Measurements from ENCODE around the gene SOCS1.
"Not testable (repeated sequence)": the region's sequence is repeated elsewhere in the genome, so short reads cannot be mapped to it uniquely, and the experiment has no call there.

The SOCS1 gene

GRCh38 chr16:11224096-11224893, 31.7 kb downstream of the SOCS1 start:
- DNase-seq, result peak; percentile 86

- not testable (repeated sequence) for DNase-seq
These were observed 35.5 kb downstream of the SOCS1 start for GRCh38 chr16:11220507-11220906.

GRCh38 chr16:11219178-11219577, 36.8 kb downstream of the SOCS1 start:
- DNase-seq, result no peak

- DNase-seq, result no peak
These were observed 37.4 kb downstream of the SOCS1 start for GRCh38 chr16:11218604-11218962.

- DNase-seq, result no peak
These were observed 38.1 kb downstream of the SOCS1 start for GRCh38 chr16:11217651-11218603.

GRCh38 chr16:11215935-11216556, 40.0 kb downstream of the SOCS1 start:
- no peak for DNase-seq

- DNase-seq, result no peak
These were observed 42.2 kb downstream of the SOCS1 start for GRCh38 chr16:11213799-11214198.

- DNase-seq, result no peak
These were observed 42.6 kb downstream of the SOCS1 start for GRCh38 chr16:11213373-11213772.

GRCh38 chr16:11212798-11213196, 43.2 kb downstream of the SOCS1 start:
- DNase-seq, result no peak

- DNase-seq, result no peak
These were observed 43.8 kb downstream of the SOCS1 start for GRCh38 chr16:11211977-11212797.

GRCh38 chr16:11211061-11211976, 44.7 kb downstream of the SOCS1 start:
- no peak for DNase-seq

- no peak for DNase-seq
These were observed 45.7 kb downstream of the SOCS1 start for GRCh38 chr16:11210260-11210659.

- DNase-seq, result no peak
These were observed 46.9 kb downstream of the SOCS1 start for GRCh38 chr16:11208916-11209665.

GRCh38 chr16:11207646-11208045, 48.4 kb downstream of the SOCS1 start:
- DNase-seq, result peak; percentile 54

GRCh38 chr16:11205754-11206581, 50.0 kb downstream of the SOCS1 start:
- no peak for DNase-seq

GRCh38 chr16:11205065-11205699, 50.8 kb downstream of the SOCS1 start:
- no peak for DNase-seq

GRCh38 chr16:11204513-11205047, 51.4 kb downstream of the SOCS1 start:
- DNase-seq, result no peak
